Measurements from ENCODE around the gene KLHL22. TPM values are rescaled to one million over a fixed set of nuclear protein-coding genes. Genes with fewer than 3 reads are reported as not detected.

Gene KLHL22
- total and polyA plus RNA-seq, 2 donors (not counting 3 experiments of a cell fraction or from before 2014, with no cell fraction given) = 24.2 to 33.6 TPM

GRCh38 chr22:20507253-20508066 is 11.9 kb upstream of the KLHL22 start, which contains the start of gene MED15:
TSS of gene MED15 (plus strand) at chr22:20507610. CDS start at chr22:20507679, 69 bp downstream.
- H3K27me3 ChIP-seq (ENCODE audit: control insufficient read depth in 2 of 2, insufficient read depth in 2 of 2, low read length in 2 of 2) = no peaks in the 10 kb centered on the region
- H3K9me1 ChIP-seq (replicated peaks; ENCODE audit: control insufficient read depth, extremely low read depth, insufficient read depth, low read length) = no peaks in the 10 kb centered on the region
- H3K4me2 ChIP-seq (ENCODE audit: insufficient read depth, low read length) = peak within 1 kb of the TSS; percentile 96
- H3K9ac ChIP-seq (replicated peaks; ENCODE audit: extremely low read depth, insufficient read depth, low read length) = peak within 1 kb of the TSS; percentile 97
- H3K79me2 ChIP-seq (ENCODE audit: control insufficient read depth, insufficient read depth, low read length) = peaks cover 50% of the 10 kb centered on the region
- intact Hi-C loops (cut with micrococcal nuclease) (loop anchor here (1.0 to 2.0 kb wide), 2 partner anchors 11 to 53 kb away; no protein-coding TSS in a partner anchor), dilution Hi-C loops (cut with MboI; ENCODE audit: extremely low pct_ligation_motif_present, low sequenced_read_pairs) (no loop called here)
- peak; percentile 96 for FAIRE-seq
- peaks cover 33% of the 10 kb centered on the region for H3K4me1 ChIP-seq (ENCODE audit: control insufficient read depth, extremely low read depth, insufficient read depth, low read length)
- BruUV-seq (replicated peaks) = TSS peak; percentile 75
- H2AFZ ChIP-seq (ENCODE audit: low read depth, low read length) = peak within 1 kb of the TSS; percentile 99
- peak within 1 kb of the TSS; percentile 55 to 88 (median 63) for H3K4me3 ChIP-seq (replicated peaks in 1 of 3; ENCODE audit: insufficient read depth in 1 of 3, low read depth in 1 of 3, low read length in 3 of 3)
- DNase-seq (ENCODE audit: low read depth, low spot score) = peak; percentile 87
- peaks cover 0 to 2% of the 10 kb centered on the region in 2 experiments for H3K36me3 ChIP-seq (ENCODE audit: control insufficient read depth in 2 of 2, extremely low read depth in 1 of 2, insufficient read depth in 2 of 2, low read length in 2 of 2)
- H3K9me3 ChIP-seq (replicated peaks; ENCODE audit: control insufficient read depth, insufficient read depth, low read length) = no peaks in the 10 kb centered on the region
- ChIA-PET POLR2A (interaction anchor here (0.5 to 1.6 kb wide), 3 partner anchors 12 to 145 kb away, joined by 3 to 7 read pairs (median 4); no protein-coding TSS in a partner anchor), CTCF (interaction anchor here (0.6 to 1.9 kb wide), 7 partner anchors 10 to 89 kb away, joined by 3 to 6 read pairs (median 5); no protein-coding TSS in a partner anchor)
- peak within 1 kb of the TSS; percentile 84 for H3K27ac ChIP-seq (ENCODE audit: insufficient read depth, low read depth, low read length)
- peaks cover 5% of the 10 kb centered on the region for H4K20me1 ChIP-seq (replicated peaks; ENCODE audit: control insufficient read depth, extremely low read depth, insufficient read depth, low read length)
- peak; percentile 86 for TF ChIP-seq POLR2AphosphoS5 (IDR thresholded peaks at IDR 0.05; ENCODE audit: insufficient read depth, low read depth, low read length)
- no peak for TF ChIP-seq MYC (IDR thresholded peaks at IDR 0.05; ENCODE audit: low read depth, low read length)
- TF ChIP-seq FOS (IDR thresholded peaks at IDR 0.05; ENCODE audit: borderline replicate concordance, insufficient read depth, low read length) = peak; percentile 62
- TF ChIP-seq JUN (IDR thresholded peaks at IDR 0.05; ENCODE audit: borderline replicate concordance, insufficient read depth, insufficient read length, low read depth) = peak; percentile 36
- peak; percentile 89 for TF ChIP-seq POLR2A (IDR thresholded peaks at IDR 0.05; ENCODE audit: low read depth, low read length)

All from endothelial cell of umbilical vein (primary cell).